HG02610 (cell line): ENCODE data around the gene FXYD1.
"Not testable (repeated sequence)": the region's sequence is repeated elsewhere in the genome, so short reads cannot be mapped to it uniquely, and the experiment has no call there.

Source experiments
- ATAC-seq: cut with Tn5 transposase; IDR thresholded peaks from one replicate; pipeline ENCODE4 v1.9.1; 2021; ENCODE audit warnings: mild to moderate bottlenecking, moderate library complexity; ENCODE audit not compliant: unreplicated experiment

FXYD1 gene

DNA sequence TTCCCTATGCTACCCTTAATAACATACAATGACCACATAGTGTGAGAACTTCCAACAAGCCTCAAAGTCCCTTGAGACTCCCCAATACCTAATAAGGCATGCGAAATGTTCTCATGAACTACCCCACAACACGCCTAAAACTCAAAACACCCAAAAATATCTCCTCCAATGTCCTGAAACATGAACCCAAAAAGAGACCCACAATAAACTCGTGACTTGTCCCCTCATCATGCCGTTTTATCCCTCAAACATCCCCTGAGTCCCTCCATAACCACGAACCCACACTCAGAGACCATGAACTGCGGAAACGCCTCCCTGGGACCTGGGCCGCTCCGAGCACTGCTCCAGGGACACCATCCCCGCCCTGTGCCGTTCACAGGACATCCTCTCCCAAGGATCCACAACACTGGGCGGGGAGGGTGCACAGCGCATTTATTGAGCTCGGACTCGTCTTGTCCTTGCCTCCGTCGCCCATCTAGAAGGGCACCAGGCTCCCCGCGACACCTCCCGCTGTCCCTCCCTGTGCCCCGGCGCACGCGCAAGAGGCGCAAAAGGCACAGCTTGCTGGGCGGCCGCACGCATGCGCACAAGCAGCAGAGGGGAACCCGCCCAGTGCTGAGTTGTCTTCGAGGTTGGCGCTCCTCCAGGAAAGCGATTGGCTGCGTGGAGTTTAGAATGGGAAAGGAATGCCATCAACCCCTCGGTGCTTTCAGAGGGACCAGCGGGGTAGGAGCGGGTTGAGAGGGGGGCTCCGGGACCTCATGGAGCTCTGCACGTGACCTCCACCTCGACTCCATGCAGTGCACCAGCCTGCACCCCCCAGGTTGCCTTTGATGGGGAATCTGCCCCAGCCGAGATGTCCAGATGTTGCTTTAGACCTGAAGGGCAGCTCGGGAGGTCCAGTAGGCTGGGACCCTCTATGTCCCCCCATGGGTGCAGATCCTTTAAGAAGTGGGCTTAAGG lies 14.2 kb upstream of the FXYD1 start:
- peak; percentile 65 for ATAC-seq

DNA sequence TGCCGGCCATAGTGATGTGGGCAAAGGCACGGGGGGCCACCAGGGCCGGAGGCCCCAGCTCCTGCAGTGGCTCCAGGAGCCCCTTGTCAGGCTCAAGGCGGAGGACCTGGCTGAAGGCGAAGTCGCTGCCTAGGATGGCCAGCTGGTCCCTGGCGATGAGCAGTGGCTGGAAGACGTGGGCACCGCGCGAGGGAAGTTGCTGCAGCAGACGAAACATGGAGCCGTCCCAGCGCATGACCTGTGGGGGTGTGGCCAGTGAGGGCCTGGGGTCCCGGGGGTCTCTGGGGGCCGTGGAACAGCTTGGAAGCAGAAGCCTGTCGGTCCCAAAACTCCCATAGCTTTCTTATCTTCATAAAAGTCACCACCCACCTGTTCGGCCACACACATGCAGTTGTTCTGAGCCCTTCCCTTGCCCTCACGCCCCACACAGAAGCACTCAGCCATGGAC lies 13.3 kb upstream of the FXYD1 start:
- ATAC-seq, result no peak

DNA sequence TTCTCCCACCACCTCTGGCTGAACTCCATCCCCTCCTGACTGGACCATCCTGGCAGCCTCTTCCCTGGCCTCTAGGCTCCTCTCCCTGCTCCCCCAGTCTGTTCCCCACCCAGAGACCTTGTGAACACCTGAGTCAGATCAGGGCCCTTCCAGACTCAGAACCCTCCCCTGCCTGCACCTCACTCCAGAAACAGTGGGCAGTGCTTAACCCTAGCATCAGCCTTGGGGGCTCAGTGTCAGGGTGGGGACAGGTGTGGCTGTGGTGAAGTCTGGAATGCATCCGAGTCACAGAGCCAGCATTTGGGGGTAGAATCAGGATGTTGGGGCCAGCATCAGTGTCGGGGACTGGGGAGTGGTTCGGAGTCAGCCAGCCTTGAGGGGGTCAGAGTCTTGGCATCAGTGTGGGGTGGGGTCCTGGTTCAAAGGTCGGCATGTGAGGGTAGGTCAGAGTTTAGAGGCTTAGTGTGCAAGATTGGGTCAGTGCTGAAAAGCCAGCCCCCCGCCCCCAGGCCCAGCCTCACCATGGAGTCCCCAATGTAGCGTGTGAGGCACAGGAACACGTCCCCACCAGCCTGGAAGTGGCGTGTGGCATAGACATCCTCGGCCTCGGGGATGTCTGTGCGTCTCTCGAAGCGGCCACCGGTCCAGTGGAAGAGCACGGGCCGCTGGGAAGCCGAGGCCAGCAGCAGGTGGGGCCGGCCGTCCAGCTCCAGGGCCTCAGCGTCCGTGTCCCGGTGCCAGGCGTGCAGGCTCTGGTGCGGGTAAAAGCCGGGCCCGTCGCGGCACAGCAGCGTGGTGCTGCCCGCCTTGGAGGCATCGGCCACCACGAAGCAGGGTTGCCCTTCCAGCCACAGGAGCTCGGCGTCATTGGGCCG lies 12.6 kb upstream of the FXYD1 start:
- no peak for ATAC-seq

DNA sequence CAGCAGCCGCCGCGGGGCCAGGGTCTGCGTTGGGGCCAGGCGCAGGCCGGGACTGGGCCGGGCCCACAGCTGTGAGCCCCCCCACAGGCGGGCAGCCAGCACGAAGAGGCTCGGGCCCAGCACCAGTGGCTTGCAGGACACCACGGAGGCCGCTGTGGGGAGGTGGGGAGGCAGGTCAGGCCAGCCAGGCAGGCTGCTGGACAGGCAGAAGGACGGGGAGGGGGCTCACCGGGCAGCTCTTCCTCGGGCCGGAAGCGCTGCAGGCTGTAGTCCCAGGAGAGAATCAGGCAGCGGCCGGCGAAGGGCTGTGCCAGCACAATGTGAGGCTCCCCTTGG lies 12.0 kb upstream of the FXYD1 start:
- no peak for ATAC-seq

- no peak for ATAC-seq
Observed at GRCh38 chr19:35127871-35128270, 10.8 kb upstream of the FXYD1 start.

- no peak for ATAC-seq
Observed at GRCh38 chr19:35128398-35129057, 10.1 kb upstream of the FXYD1 start.

GRCh38 chr19:35129724-35130274 lies 8.8 kb upstream of the FXYD1 start:
- not testable (repeated sequence) for ATAC-seq

GRCh38 chr19:35130761-35131720 lies 7.6 kb upstream of the FXYD1 start:
- ATAC-seq, result no peak

DNA sequence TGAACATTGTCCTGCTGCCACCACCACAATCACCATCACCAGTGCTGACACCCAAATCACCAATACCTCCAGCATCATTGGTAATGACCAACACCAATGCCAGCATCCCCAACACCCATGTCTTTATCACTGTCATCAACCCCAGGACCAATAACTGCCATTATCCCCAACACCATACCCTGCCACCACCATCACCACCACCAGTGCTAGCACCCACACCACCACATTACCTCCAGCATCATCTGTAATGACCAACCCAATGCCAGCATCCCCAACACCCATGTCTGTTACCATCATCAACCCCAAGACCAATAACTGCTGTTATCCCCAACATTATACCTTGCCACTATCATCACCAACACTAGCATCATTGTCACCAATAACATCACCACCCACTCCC lies 6.4 kb upstream of the FXYD1 start:
- ATAC-seq, result no peak

- no peak for ATAC-seq
Observed at GRCh38 chr19:35133826-35134225, 4.8 kb upstream of the FXYD1 start.

DNA sequence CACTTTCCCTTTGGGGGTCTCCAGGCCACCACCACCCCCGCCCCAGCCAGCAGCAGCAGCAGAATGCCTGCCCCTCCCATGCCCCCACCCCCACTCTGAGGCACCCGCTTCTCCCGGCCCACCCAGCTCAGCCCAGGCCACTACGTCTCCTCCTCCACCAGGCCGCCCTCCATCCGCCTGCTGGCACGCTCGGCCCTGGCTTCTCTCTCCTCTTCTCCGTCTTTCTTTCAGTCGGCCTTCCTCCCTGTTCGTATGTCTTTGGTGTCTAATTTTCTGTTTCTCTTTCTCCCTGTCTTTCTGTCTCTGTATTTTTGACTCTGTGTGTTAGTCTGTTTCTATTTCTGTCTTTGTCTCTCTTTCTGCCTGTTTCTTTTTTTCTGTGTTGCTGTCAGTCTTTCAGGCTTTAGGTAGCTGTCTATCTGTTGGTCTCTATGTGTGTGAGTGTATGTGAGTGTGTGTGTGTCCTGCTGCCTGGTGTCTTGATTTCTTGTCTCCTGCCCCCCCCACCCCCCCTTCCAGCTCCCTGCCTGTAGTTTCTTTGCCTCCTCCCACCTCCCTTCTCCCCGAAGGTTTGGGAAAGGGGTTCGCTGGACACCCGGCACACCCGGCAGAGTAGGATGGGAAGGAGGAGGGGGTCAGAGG lies 3.9 kb upstream of the FXYD1 start, which contains the start of gene LGI4:
Gene LGI4, minus strand, starts transcription at position 459 of the 642 bp plus-strand sequence. Its CDS starts 379 bp downstream, at position 80.
- no peak for ATAC-seq

- no peak for ATAC-seq
Observed at GRCh38 chr19:35135389-35135909, 3.2 kb upstream of the FXYD1 start.

GRCh38 chr19:35136231-35136630 lies 2.4 kb upstream of the FXYD1 start:
- ATAC-seq, result no peak

GRCh38 chr19:35136977-35137702 lies 1.5 kb upstream of the FXYD1 start:
- ATAC-seq, result no peak

GRCh38 chr19:35140207-35140961 lies 1.8 kb downstream of the FXYD1 start:
- ATAC-seq, result no peak

DNA sequence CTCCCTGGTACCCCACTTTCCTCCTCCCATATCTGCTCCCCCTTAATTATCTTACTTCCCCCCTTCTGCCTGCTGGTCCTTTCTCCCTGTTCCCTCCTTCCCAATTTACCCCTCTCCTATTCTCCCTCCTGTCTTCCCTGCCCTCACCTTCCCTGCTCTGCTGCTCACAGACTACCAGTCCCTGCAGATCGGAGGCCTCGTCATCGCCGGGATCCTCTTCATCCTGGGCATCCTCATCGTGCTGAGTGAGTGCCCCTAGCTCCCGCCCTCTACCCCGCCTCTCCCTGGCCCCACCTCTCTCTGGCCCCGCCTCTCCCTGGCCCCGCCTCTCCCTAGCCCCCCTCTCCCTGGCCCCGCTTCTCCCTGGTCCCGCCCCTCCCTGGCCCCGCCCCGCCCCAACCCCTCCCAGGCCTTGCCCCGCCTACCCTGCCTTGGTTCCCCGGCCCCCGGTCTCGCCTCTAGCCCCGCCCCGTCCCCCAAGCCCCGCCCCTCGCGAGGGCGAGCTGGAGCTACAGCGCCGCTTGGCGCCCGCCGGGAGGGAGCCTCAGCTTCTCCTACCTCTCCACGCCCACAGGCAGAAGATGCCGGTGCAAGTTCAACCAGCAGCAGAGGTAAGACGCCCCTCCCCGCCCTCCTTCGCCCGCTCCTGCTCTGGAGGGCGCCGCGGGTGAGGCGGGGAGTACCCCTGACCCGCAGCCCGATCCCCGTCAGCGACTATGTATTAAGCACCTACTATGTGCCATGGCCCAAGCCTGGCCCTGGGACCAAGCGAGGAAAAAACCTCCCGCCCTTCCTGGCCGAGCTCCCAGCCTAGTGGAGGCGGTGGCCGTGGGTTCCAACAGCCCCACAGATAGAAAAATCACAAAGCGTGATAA lies 2.6 kb downstream of the FXYD1 start:
- ATAC-seq, result peak; percentile 62
